IPS-18a (cell line): Measurements from ENCODE around the gene FRMD4A.

Experiments
- H3K27ac ChIP-seq: one replicate; pipeline ENCODE4 v1.5.1; 2013; ENCODE audit warnings: low read length
- H3K27me3 ChIP-seq: one replicate; pipeline ENCODE4 v1.6.1; 2013; ENCODE audit warnings: mild to moderate bottlenecking, low read length; ENCODE audit not compliant: control insufficient read depth, insufficient read depth
- H3K36me3 ChIP-seq: one replicate; pipeline ENCODE4 v1.6.1; 2013; ENCODE audit warnings: low read depth, low read length; ENCODE audit not compliant: control insufficient read depth
- H3K4me1 ChIP-seq: one replicate; pipeline ENCODE4 v1.6.1; 2013; ENCODE audit warnings: low read depth, low read length; ENCODE audit not compliant: control insufficient read depth
- H3K4me3 ChIP-seq: one replicate; pipeline ENCODE4 v1.5.1; 2013; ENCODE audit warnings: low read length
- H3K9ac ChIP-seq: one replicate; pipeline ENCODE4 v1.6.1; 2013; ENCODE audit warnings: mild to moderate bottlenecking, low read length, moderate library complexity
- H3K9me3 ChIP-seq: one replicate; pipeline ENCODE4 v1.6.1; 2013; ENCODE audit warnings: low read depth, low read length; ENCODE audit not compliant: control insufficient read depth

Gene FRMD4A

GRCh38 chr10:14330388-14331061 is at the start of gene FRMD4A:
TSS of gene FRMD4A (minus strand) at chr10:14330924.
- Histone ChIP-seq H3K4me1 (peaks cover 26% of the 10 kb centered on the region), H3K9me3 (no peaks in the 10 kb centered on the region), H3K36me3 (no peaks in the 10 kb centered on the region), H3K27ac (no peak within 1 kb of the TSS), H3K27me3 (no peaks in the 10 kb centered on the region), H3K4me3 (peak within 1 kb of the TSS; percentile 23), H3K9ac (no peak within 1 kb of the TSS)

- Histone ChIP-seq H3K36me3 (no peaks in the 10 kb centered on the region), H3K4me3 (no peak overlapping the region), H3K9ac (no peak overlapping the region), H3K27me3 (no peaks in the 10 kb centered on the region), H3K9me3 (no peaks in the 10 kb centered on the region), H3K4me1 (peaks cover 3% of the 10 kb centered on the region), H3K27ac (no peak overlapping the region)
These were observed 49.0 kb upstream of the FRMD4A start for GRCh38 chr10:14379556-14380280.

- H3K27ac ChIP-seq, result no peak overlapping the region
- no peaks in the 10 kb centered on the region for H3K36me3 ChIP-seq
- peaks cover 3% of the 10 kb centered on the region for H3K4me1 ChIP-seq
These were observed 47.8 kb upstream of the FRMD4A start for GRCh38 chr10:14378387-14378960.

GRCh38 chr10:14377591-14378175 is 47.0 kb upstream of the FRMD4A start:
- no peak overlapping the region for H3K27ac ChIP-seq
- H3K4me1 ChIP-seq, result peaks cover 3% of the 10 kb centered on the region
- no peaks in the 10 kb centered on the region for H3K9me3 ChIP-seq
- H3K4me3 ChIP-seq, result no peak overlapping the region
- no peak overlapping the region for H3K9ac ChIP-seq
- no peaks in the 10 kb centered on the region for H3K36me3 ChIP-seq
- H3K27me3 ChIP-seq, result no peaks in the 10 kb centered on the region

More at GRCh38 chr10:14378387-14378960, 47.8 kb upstream of the FRMD4A start:
- H3K9me3 ChIP-seq, result no peaks in the 10 kb centered on the region
- H3K9ac ChIP-seq, result no peak overlapping the region
- H3K27me3 ChIP-seq, result no peaks in the 10 kb centered on the region
- H3K4me3 ChIP-seq, result no peak overlapping the region

GRCh38 chr10:14374745-14375445 is 44.2 kb upstream of the FRMD4A start:
- Histone ChIP-seq H3K27ac (no peak overlapping the region), H3K4me3 (no peak overlapping the region), H3K9me3 (no peaks in the 10 kb centered on the region), H3K27me3 (no peaks in the 10 kb centered on the region), H3K9ac (no peak overlapping the region), H3K4me1 (peaks cover 3% of the 10 kb centered on the region), H3K36me3 (no peaks in the 10 kb centered on the region)

- H3K27ac ChIP-seq, result no peak overlapping the region
- H3K36me3 ChIP-seq, result no peaks in the 10 kb centered on the region
- no peak overlapping the region for H3K9ac ChIP-seq
- H3K4me1 ChIP-seq, result no peaks in the 10 kb centered on the region
- no peaks in the 10 kb centered on the region for H3K27me3 ChIP-seq
- H3K4me3 ChIP-seq, result no peak overlapping the region
- no peaks in the 10 kb centered on the region for H3K9me3 ChIP-seq
These were observed 41.9 kb upstream of the FRMD4A start for GRCh38 chr10:14372606-14373005.

GRCh38 chr10:14371581-14371980 is 40.9 kb upstream of the FRMD4A start:
- no peaks in the 10 kb centered on the region for H3K9me3 ChIP-seq
- no peaks in the 10 kb centered on the region for H3K27me3 ChIP-seq

GRCh38 chr10:14370894-14371293 is 40.2 kb upstream of the FRMD4A start:
- Histone ChIP-seq H3K9me3 (no peaks in the 10 kb centered on the region), H3K4me1 (no peaks in the 10 kb centered on the region), H3K4me3 (no peak overlapping the region), H3K27me3 (no peaks in the 10 kb centered on the region), H3K9ac (no peak overlapping the region), H3K36me3 (no peaks in the 10 kb centered on the region), H3K27ac (no peak overlapping the region)

More at GRCh38 chr10:14371581-14371980, 40.9 kb upstream of the FRMD4A start:
- H3K36me3 ChIP-seq, result no peaks in the 10 kb centered on the region
- no peak overlapping the region for H3K27ac ChIP-seq
- no peak overlapping the region for H3K9ac ChIP-seq
- no peak overlapping the region for H3K4me3 ChIP-seq
- no peaks in the 10 kb centered on the region for H3K4me1 ChIP-seq

- H3K4me3 ChIP-seq, result no peak overlapping the region
- no peaks in the 10 kb centered on the region for H3K36me3 ChIP-seq
- H3K4me1 ChIP-seq, result no peaks in the 10 kb centered on the region
- no peaks in the 10 kb centered on the region for H3K9me3 ChIP-seq
- H3K27ac ChIP-seq, result no peak overlapping the region
- H3K27me3 ChIP-seq, result no peaks in the 10 kb centered on the region
- no peak overlapping the region for H3K9ac ChIP-seq
These were observed 39.2 kb upstream of the FRMD4A start for GRCh38 chr10:14369906-14370305.

GRCh38 chr10:14366760-14367159 is 36.0 kb upstream of the FRMD4A start:
- no peaks in the 10 kb centered on the region for H3K36me3 ChIP-seq
- no peaks in the 10 kb centered on the region for H3K4me1 ChIP-seq
- no peak overlapping the region for H3K27ac ChIP-seq
- no peak overlapping the region for H3K9ac ChIP-seq
- H3K27me3 ChIP-seq, result no peaks in the 10 kb centered on the region
- no peaks in the 10 kb centered on the region for H3K9me3 ChIP-seq
- H3K4me3 ChIP-seq, result no peak overlapping the region

GRCh38 chr10:14365266-14365665 is 34.5 kb upstream of the FRMD4A start:
- no peaks in the 10 kb centered on the region for H3K9me3 ChIP-seq
- no peak overlapping the region for H3K9ac ChIP-seq
- H3K27me3 ChIP-seq, result no peaks in the 10 kb centered on the region
- no peaks in the 10 kb centered on the region for H3K4me1 ChIP-seq
- no peak overlapping the region for H3K4me3 ChIP-seq
- H3K27ac ChIP-seq, result no peak overlapping the region
- no peaks in the 10 kb centered on the region for H3K36me3 ChIP-seq
